HG02870 (cell line): Measurements from ENCODE around the gene DNAH2.
"Not testable (repeated sequence)": the region's sequence is repeated elsewhere in the genome, so short reads cannot be mapped to it uniquely, and the experiment has no call there.

Source experiments
- ATAC-seq: cut with Tn5 transposase; IDR thresholded peaks from one replicate; pipeline ENCODE4 v1.9.1; 2021; ENCODE audit warnings: mild to moderate bottlenecking, moderate library complexity; ENCODE audit not compliant: unreplicated experiment

The DNAH2 gene

GRCh38 chr17:7862692-7863437, 145.3 kb downstream of the DNAH2 start:
- ATAC-seq: no peak

DNA sequence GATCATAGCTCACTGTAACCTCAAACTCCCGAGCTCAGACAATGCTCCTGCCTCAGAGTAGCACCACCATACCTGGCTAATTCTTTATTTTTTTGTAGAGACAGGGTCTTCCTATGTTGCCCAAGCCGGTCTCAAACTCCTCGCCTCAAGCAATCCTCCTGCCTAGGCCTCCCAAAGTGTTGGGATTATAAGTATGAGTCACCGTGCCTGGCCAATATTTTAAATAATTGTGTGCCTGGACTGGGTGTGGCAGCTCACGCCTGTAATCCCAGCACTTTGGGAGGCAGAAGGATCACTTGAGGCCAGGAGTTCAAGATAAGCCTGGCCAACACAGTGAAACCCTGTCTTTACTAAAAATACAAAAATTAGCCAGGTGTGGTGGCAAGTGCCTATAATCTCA, 146.8 kb downstream of the DNAH2 start:
- not testable (repeated sequence) for ATAC-seq

- ATAC-seq: no peak
Observed at GRCh38 chr17:7864995-7865650, 147.6 kb downstream of the DNAH2 start.

- ATAC-seq: no peak
Observed at GRCh38 chr17:7867881-7868329, 150.4 kb downstream of the DNAH2 start.

DNA sequence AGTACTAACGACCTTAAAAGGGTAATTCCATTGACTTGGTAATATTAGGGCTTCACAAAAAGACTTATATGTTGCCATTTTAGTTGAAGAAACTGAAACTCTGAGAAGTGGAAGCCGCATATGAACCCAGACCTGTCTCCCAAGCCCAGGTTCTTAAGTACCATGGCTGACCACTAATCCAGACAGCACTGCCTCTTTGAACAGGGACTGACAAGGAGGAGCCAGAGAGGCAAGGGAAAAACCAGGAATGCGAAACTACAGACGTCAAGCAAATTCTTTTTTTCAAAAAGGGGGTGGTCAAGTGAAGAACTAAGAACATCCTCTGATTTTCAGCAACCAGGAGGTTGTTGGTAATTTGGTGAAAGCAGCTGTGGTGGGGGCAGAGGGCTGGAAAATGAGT, 155.5 kb downstream of the DNAH2 start:
- ATAC-seq: no peak

- no peak for ATAC-seq
Observed at GRCh38 chr17:7875804-7876370, 158.3 kb downstream of the DNAH2 start.

- ATAC-seq: no peak
Observed at GRCh38 chr17:7878234-7878633, 160.7 kb downstream of the DNAH2 start.

- no peak for ATAC-seq
Observed at GRCh38 chr17:7880076-7880868, 162.7 kb downstream of the DNAH2 start.

GRCh38 chr17:7881276-7882054, 163.9 kb downstream of the DNAH2 start:
- ATAC-seq: no peak

- ATAC-seq: no peak
Observed at GRCh38 chr17:7882068-7882467, 164.5 kb downstream of the DNAH2 start.

GRCh38 chr17:7882629-7883028, 165.1 kb downstream of the DNAH2 start:
- no peak for ATAC-seq
